ENCODE results near the gene MFAP1. TPM values are rescaled to one million over a fixed set of nuclear protein-coding genes. Genes with fewer than 3 reads are reported as not detected.

MFAP1 gene
- total RNA-seq, 1 experiment from 2014 or later: 44.7 TPM

DNA sequence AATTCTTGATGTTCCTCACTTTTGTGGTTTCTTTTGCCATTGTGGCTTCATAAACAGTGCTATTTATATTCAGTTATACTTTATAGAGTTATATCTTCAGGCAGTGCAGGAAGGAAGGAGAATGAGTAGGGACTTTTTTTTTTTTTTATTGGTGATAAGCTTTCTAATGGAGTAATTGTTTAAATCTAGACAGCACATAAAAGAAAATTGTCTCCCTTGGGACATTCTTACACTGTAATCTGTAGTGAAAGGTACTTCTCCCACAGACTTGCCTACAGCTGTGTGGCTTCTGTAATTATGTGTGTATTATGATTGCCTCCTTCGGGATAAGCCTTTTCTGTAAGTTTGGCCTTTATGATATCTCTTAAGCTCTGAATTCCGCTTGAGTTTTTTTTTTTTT, 43.9 kb upstream of the MFAP1 start:
- Histone ChIP-seq H2BK5ac (ENCODE audit: insufficient read length, low read length) (no peak overlapping the region), H3K4ac (ENCODE audit: low read depth, low read length) (no peak overlapping the region), H3K9me3 (ENCODE audit: control insufficient read depth, low read depth, low read length) (no peaks in the 10 kb centered on the region), H2AK5ac (ENCODE audit: insufficient read length, low read length) (no peak overlapping the region), H3K14ac (ENCODE audit: insufficient read depth, low read length) (no peak overlapping the region), H3K27me3 (ENCODE audit: insufficient read depth, low read length) (no peaks in the 10 kb centered on the region), H2BK12ac (ENCODE audit: insufficient read length, low read depth, low read length) (no peak overlapping the region), H4K8ac (replicated peaks; ENCODE audit: insufficient read length, low read depth, low read length) (no peak overlapping the region), H2AFZ (ENCODE audit: low read length) (no peak overlapping the region), H3K79me1 (ENCODE audit: insufficient read depth, low read depth, low read length, poor library complexity, severe bottlenecking) (no peaks in the 10 kb centered on the region), H3K23me2 (ENCODE audit: insufficient read length, low read depth, low read length, poor library complexity, severe bottlenecking) (no peaks in the 10 kb centered on the region), H3K9ac (ENCODE audit: extremely low read depth, insufficient read length, low read length) (no peak overlapping the region), H2BK20ac (ENCODE audit: low read depth, low read length, poor library complexity, severe bottlenecking) (no peak overlapping the region), H3K18ac (ENCODE audit: insufficient read length, low read depth, low read length) (no peak overlapping the region), H3K56ac (ENCODE audit: insufficient read length, low read depth, low read length) (no peak overlapping the region), H3K4me2 (ENCODE audit: insufficient read depth, insufficient read length, low read length) (no peak overlapping the region), H3K23ac (ENCODE audit: insufficient read length, low read depth, low read length) (no peak overlapping the region), H4K20me1 (ENCODE audit: control insufficient read depth, insufficient read depth, insufficient read length) (no peaks in the 10 kb centered on the region), H2BK120ac (ENCODE audit: low read depth, low read length, poor library complexity, severe bottlenecking) (no peak overlapping the region), H4K5ac (ENCODE audit: insufficient read length, low read depth, low read length) (no peak overlapping the region), H3K27ac (ENCODE audit: insufficient read length, low read depth, low read length) (no peak overlapping the region), H4K91ac (ENCODE audit: insufficient read length, low read depth, low read length) (no peak overlapping the region), H3K79me2 (ENCODE audit: insufficient read depth, low read length) (no peaks in the 10 kb centered on the region), H3K4me1 (ENCODE audit: insufficient read depth, low read length) (no peaks in the 10 kb centered on the region), H3T11ph (ENCODE audit: low read length) (no peak overlapping the region), H2BK15ac (ENCODE audit: low read depth, low read length) (no peak overlapping the region)
- no peaks in the 10 kb centered on the region for H3K9me3 Mint-ChIP-seq
- H3K27ac Mint-ChIP-seq: no peak overlapping the region
- H3K27me3 Mint-ChIP-seq (ENCODE audit: low read depth): no peaks in the 10 kb centered on the region
- no CpG with 5 or more reads among the region's 2 CpGs for WGBS (ENCODE audit: extremely low coverage, insufficient read length, low lambda C conversion rate)
- H3K36me3 Mint-ChIP-seq (ENCODE audit: insufficient read depth in 1 of 3, low read depth in 3 of 3): peaks cover 0 to 25% (median 15%) of the 10 kb centered on the region in 3 experiments; a peak in 5 of 7 replicates
- H3K4me3 Mint-ChIP-seq: no peak overlapping the region
- no peak for DNase-seq
- H3K4me1 Mint-ChIP-seq: no peaks in the 10 kb centered on the region
- TF ChIP-seq, protein P1, sequence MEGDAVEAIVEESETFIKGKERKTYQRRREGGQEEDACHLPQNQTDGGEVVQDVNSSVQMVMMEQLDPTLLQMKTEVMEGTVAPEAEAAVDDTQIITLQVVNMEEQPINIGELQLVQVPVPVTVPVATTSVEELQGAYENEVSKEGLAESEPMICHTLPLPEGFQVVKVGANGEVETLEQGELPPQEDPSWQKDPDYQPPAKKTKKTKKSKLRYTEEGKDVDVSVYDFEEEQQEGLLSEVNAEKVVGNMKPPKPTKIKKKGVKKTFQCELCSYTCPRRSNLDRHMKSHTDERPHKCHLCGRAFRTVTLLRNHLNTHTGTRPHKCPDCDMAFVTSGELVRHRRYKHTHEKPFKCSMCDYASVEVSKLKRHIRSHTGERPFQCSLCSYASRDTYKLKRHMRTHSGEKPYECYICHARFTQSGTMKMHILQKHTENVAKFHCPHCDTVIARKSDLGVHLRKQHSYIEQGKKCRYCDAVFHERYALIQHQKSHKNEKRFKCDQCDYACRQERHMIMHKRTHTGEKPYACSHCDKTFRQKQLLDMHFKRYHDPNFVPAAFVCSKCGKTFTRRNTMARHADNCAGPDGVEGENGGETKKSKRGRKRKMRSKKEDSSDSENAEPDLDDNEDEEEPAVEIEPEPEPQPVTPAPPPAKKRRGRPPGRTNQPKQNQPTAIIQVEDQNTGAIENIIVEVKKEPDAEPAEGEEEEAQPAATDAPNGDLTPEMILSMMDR (conservative IDR thresholded peaks at IDR 0.05): no peak

Measured in H9 (cell line).